Measurements from ENCODE around the gene TLE3.

The TLE3 gene

GRCh38 chr15:70098461-70099166, 897 bp upstream of the TLE3 start:
- DNase-seq (ENCODE audit: low spot score) = no peak

GRCh38 chr15:70098153-70098460, 390 bp upstream of the TLE3 start:
- no peak for DNase-seq (ENCODE audit: low spot score)

GRCh38 chr15:70097063-70097320, 725 bp downstream of the TLE3 start:
- no peak for DNase-seq (ENCODE audit: low spot score)

- DNase-seq (ENCODE audit: low spot score) = peak; percentile 51
Measured at GRCh38 chr15:70096215-70097062, 1.3 kb downstream of the TLE3 start.

GRCh38 chr15:70095408-70096214, 2.1 kb downstream of the TLE3 start:
- DNase-seq (ENCODE audit: low spot score) = peak; percentile 38

GRCh38 chr15:70094690-70095311, 2.9 kb downstream of the TLE3 start:
- no peak for DNase-seq (ENCODE audit: low spot score)

GRCh38 chr15:70093481-70094319, 4.0 kb downstream of the TLE3 start:
- DNase-seq (ENCODE audit: low spot score) = no peak

- DNase-seq (ENCODE audit: low spot score) = no peak
Measured at GRCh38 chr15:70093070-70093469, 4.6 kb downstream of the TLE3 start.

- no peak for DNase-seq (ENCODE audit: low spot score)
Measured at GRCh38 chr15:70092464-70093027, 5.2 kb downstream of the TLE3 start.

- no peak for DNase-seq (ENCODE audit: low spot score)
Measured at GRCh38 chr15:70091726-70092463, 5.8 kb downstream of the TLE3 start.

GRCh38 chr15:70090436-70091296, 7.1 kb downstream of the TLE3 start:
- DNase-seq (ENCODE audit: low spot score) = no peak

GRCh38 chr15:70089692-70089971, 8.1 kb downstream of the TLE3 start:
- no peak for DNase-seq (ENCODE audit: low spot score)

- peak; percentile 61 for DNase-seq (ENCODE audit: low spot score)
Measured at GRCh38 chr15:70088887-70089691, 8.6 kb downstream of the TLE3 start.

GRCh38 chr15:70088455-70088854, 9.3 kb downstream of the TLE3 start:
- no peak for DNase-seq (ENCODE audit: low spot score)

GRCh38 chr15:70087708-70088352, 9.9 kb downstream of the TLE3 start:
- DNase-seq (ENCODE audit: low spot score) = no peak

- no peak for DNase-seq (ENCODE audit: low spot score)
Measured at GRCh38 chr15:70086636-70087035, 11.1 kb downstream of the TLE3 start.

- no peak for DNase-seq (ENCODE audit: low spot score)
Measured at GRCh38 chr15:70084461-70084860, 13.3 kb downstream of the TLE3 start.

- no peak for DNase-seq (ENCODE audit: low spot score)
Measured at GRCh38 chr15:70083946-70084345, 13.8 kb downstream of the TLE3 start.

GRCh38 chr15:70083418-70083817, 14.3 kb downstream of the TLE3 start:
- no peak for DNase-seq (ENCODE audit: low spot score)
